Upper lobe of left lung (tissue), 6 donors: ENCODE data around the gene PPM1H. TPM values are rescaled to one million over a fixed set of nuclear protein-coding genes. Genes with fewer than 3 reads are reported as not detected.

ENCODE experiments used
- ATAC-seq, 2 donors: fragments of 200-7000 bp; cut with Tn5 transposase; one replicate each; pipeline ENCODE4 v1.9.1; 2022; ENCODE audit warnings: mild to moderate bottlenecking in 2 of 2, moderate library complexity in 2 of 2; ENCODE audit not compliant: low FRiP score in 2 of 2
- DNase-seq, 2 donors: peaks; one replicate each; pipeline ENCODE4 v3.0.0-alpha.2; 2019 to 2020
- H3K27ac ChIP-seq, 4 donors: fragments of 200-600 bp; sonication (generic); one replicate each; pipeline ENCODE4 v1.5.1; 2016 to 2019
- H3K27me3 ChIP-seq, 4 donors: fragments of 200-600 bp; sonication (generic); one replicate each; pipeline ENCODE4 v1.5.1; 2017 to 2019
- H3K36me3 ChIP-seq, 4 donors: fragments of 200-600 bp; sonication (generic); one replicate each; pipeline ENCODE4 v1.5.1; 2016 to 2019
- H3K4me1 ChIP-seq, 4 donors: fragments of 200-600 bp; sonication (generic); one replicate each; pipeline ENCODE4 v1.5.1; 2018 to 2019
- H3K4me3 ChIP-seq, 4 donors: fragments of 200-600 bp; sonication (generic); one replicate each; pipeline ENCODE4 v1.5.1; 2017 to 2019; ENCODE audit warnings: mild to moderate bottlenecking in 2 of 4, moderate library complexity in 1 of 4
- H3K9me3 ChIP-seq, 4 donors: fragments of 200-600 bp; sonication (generic); one replicate each; pipeline ENCODE4 v1.5.1; 2018 to 2019
- CTCF ChIP-seq, 6 experiments: fragments of 450-650 bp in 4 of 6; fragments of 200-600 bp in 2 of 6; sonication (generic) in 2 of 6; IDR thresholded peaks; one replicate each; pipeline ENCODE4 v1.5.1; 2016 to 2019; ENCODE audit warnings: antibody characterized with exemption in 6 of 6
- EP300 ChIP-seq, 4 donors: sonication (generic); formaldehyde crosslinking; IDR thresholded peaks; one replicate each; pipeline ENCODE4 v1.5.1; 2017; ENCODE audit warnings: antibody characterized with exemption in 4 of 4, control low read depth in 2 of 4
- POLR2A ChIP-seq, 4 donors: fragments of 450-650 bp; IDR thresholded peaks; one replicate each; pipeline ENCODE4 v1.5.1; 2016 to 2017; ENCODE audit warnings: antibody characterized with exemption in 4 of 4, mild to moderate bottlenecking in 2 of 4
- POLR2AphosphoS5 ChIP-seq, 2 donors: sonication (generic); formaldehyde crosslinking; IDR thresholded peaks; one replicate each; pipeline ENCODE4 v1.5.1; 2017; ENCODE audit warnings: antibody characterized with exemption in 2 of 2
- WGBS, 2 donors: methylation state at CpG; one replicate each; pipeline ENCODE4 v1.1.5; 2017 to 2018; 5-methylcytosine and 5-hydroxymethylcytosine counted together
- total RNA-seq, 6 donors: library from RNA; depleted of rRNA in 4 of 6; stranded (reverse); fragments of >200 nt in 4 of 6; gene quantifications; one replicate each; pipeline versions ENCODE4 v1.1.0 to v1.2.1, GENCODE V29; 2016 to 2021
- donor health status: DM: no; HTN: no; CAD: no; lungs with moderate emphysema.
- donor health status: DM: no; HTN: yes; CAD: no; lungs with severe emphysema.

Gene PPM1H
- total RNA-seq, 6 donors from 2014 or later: 4.2 to 14.2 (median 8.4) TPM

DNA sequence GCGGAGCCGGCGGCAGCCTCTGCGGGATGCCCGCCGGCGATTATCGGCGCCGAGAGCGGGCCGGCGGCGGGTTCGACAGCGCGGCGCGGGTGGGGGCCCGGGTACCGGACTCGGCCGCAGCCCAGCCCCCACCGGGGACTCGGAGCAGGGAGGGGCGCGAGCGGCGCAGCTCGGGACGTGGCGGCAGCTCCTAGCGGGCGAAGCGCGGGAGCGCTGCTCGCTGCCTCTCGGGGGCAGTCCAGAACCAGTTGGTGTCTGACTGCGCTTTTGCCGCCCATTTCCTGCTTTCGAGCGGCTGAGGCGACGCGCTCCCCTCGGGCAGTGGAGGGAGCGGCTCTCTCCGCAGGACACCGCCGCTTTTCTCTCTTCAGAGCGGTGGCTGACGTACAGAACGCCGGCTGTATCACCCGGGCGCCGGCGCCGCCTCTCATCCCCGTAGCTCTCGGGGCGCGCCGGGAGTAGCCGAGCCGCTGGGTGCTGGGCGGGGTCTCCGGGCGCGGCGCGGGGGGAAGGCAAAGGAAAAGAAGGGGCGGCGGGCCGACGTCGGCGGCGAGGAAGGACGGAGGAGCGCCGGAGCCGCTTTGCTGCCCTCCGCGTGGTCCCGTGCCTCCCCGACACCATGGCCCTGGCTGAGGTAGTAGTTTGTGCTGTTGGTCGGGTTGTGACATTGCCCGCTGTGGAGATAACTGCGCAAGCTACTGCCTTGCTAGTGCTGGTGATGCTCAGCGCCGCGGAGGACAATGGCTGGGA lies 331.7 kb downstream of the PPM1H start:
- Histone ChIP-seq H3K36me3 (no peaks in the 10 kb centered on the region), H3K4me1 (peaks cover 22 to 31% (median 25%) of the 10 kb centered on the region in 4 donors), H3K4me3 (peak overlapping the region; percentile 66 to 92 (median 66)), H3K9me3 (no peaks in the 10 kb centered on the region), H3K27me3 (no peaks in the 10 kb centered on the region), H3K27ac (peak overlapping the region; percentile 95 to 100 (median 98))
- WGBS, 2 donors: 0% methylated on average over 6 to 49 of the region's 94 CpGs
- TF ChIP-seq POLR2A (IDR thresholded peaks at IDR 0.05): peak; percentile 11 to 74 (median 58)
- TF ChIP-seq POLR2AphosphoS5 (IDR thresholded peaks at IDR 0.05): peak; percentile 40 to 66
- no peak for TF ChIP-seq EP300 (IDR thresholded peaks at IDR 0.05)
- TF ChIP-seq CTCF (IDR thresholded peaks at IDR 0.05): peak; percentile 58 to 94 (median 87)
- peak; percentile 94 to 96 for ATAC-seq
- DNase-seq: peak; percentile 87 to 97

GRCh38 chr12:62602255-62603060 lies 332.5 kb downstream of the PPM1H start:
- 0% methylated on average over 18 to 45 of the region's 66 CpGs for WGBS, 2 donors
- Histone ChIP-seq H3K27me3 (no peaks in the 10 kb centered on the region), H3K4me1 (peaks cover 22 to 31% (median 25%) of the 10 kb centered on the region in 4 donors), H3K27ac (peak overlapping the region; percentile 95 to 100 (median 98)), H3K9me3 (no peaks in the 10 kb centered on the region), H3K4me3 (peak overlapping the region; percentile 66 to 92 (median 66)), H3K36me3 (no peaks in the 10 kb centered on the region)
- DNase-seq: peak; percentile 92 to 97
- TF ChIP-seq POLR2AphosphoS5 (IDR thresholded peaks at IDR 0.05) (peak; percentile 55 to 73), POLR2A (IDR thresholded peaks at IDR 0.05) (peak in 1 of 4 donors; percentile 69), CTCF (IDR thresholded peaks at IDR 0.05) (no peak), EP300 (IDR thresholded peaks at IDR 0.05) (peak in 1 of 4 donors; percentile 81)
- peak; percentile 93 to 95 for ATAC-seq

DNA sequence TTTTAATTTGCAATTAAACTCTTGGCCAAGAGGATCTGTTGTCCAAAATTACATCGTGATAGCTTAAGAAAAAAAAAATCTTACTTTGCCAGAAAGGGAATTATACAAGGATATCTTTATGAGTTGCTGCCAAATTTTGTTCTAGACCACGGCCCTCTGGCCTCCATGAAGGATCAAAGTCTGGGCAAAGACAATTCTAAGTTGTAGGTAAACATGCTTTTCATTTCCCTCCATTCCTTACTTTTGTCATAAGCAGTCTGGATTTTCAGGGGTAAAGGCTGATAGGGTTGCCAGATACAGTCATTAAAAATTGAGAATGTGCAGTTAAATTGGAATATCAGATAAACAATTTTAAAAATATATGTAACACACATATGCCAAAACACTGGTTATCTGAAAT lies 333.2 kb downstream of the PPM1H start:
- no peak for TF ChIP-seq POLR2A (IDR thresholded peaks at IDR 0.05)
- TF ChIP-seq POLR2AphosphoS5 (IDR thresholded peaks at IDR 0.05): no peak
- no peak for TF ChIP-seq CTCF (IDR thresholded peaks at IDR 0.05)
- TF ChIP-seq EP300 (IDR thresholded peaks at IDR 0.05): no peak
- 34 to 43% methylated on average over 2 of the region's 2 CpGs for WGBS, 2 donors
- H3K36me3 ChIP-seq: no peaks in the 10 kb centered on the region
- DNase-seq: no peak
- H3K27ac ChIP-seq: peak overlapping the region; percentile 95 to 100 (median 98)
- ATAC-seq: no peak
- peak overlapping the region in 3 of 4 donors; percentile 66 to 67 (median 66) for H3K4me3 ChIP-seq
- no peaks in the 10 kb centered on the region for H3K27me3 ChIP-seq
- no peaks in the 10 kb centered on the region for H3K9me3 ChIP-seq
- H3K4me1 ChIP-seq: peaks cover 22 to 31% (median 25%) of the 10 kb centered on the region in 4 donors

DNA sequence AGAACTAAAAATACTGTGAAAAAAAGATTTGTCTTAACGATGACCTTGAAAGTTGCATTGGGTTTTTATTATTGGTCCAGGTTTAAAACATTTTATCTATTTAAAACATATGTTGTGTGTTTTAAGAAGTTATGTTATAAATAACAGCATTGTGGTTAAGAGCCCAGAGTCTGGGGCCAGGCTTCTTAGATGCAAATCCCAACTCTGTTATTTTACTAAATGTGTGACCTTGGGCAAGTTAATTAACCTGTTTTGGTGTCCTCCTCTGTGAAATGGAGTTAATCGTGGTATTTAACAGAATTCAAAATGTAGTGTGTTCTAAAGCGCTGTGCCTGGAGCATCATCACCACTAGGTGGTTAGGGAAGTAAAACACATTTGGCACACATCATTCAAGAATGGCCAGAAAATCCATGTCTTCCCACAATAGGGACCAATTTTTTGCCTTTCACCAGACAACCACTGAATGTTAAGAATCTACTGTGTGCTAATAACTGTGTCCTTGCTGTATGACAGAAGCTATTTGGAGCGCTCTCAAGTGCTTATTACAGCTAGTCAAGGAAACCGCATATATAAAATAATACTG lies 335.0 kb downstream of the PPM1H start:
- H3K4me1 ChIP-seq: peaks cover 12 to 19% (median 14%) of the 10 kb centered on the region in 4 donors
- H3K27ac ChIP-seq: no peak overlapping the region
- H3K9me3 ChIP-seq: no peaks in the 10 kb centered on the region
- ATAC-seq (no peak), DNase-seq (no peak)
- no peaks in the 10 kb centered on the region for H3K36me3 ChIP-seq
- no peaks in the 10 kb centered on the region for H3K27me3 ChIP-seq
- no peak overlapping the region for H3K4me3 ChIP-seq
- TF ChIP-seq CTCF (IDR thresholded peaks at IDR 0.05) (peak in 2 of 6 experiments; percentile 12 to 20), EP300 (IDR thresholded peaks at IDR 0.05) (no peak), POLR2AphosphoS5 (IDR thresholded peaks at IDR 0.05) (no peak), POLR2A (IDR thresholded peaks at IDR 0.05) (no peak)
- WGBS, 2 donors: 89 to 93% methylated on average over 5 of the region's 5 CpGs
